HG02852 (cell line): ENCODE results near the gene CAMTA1.
"Not testable (repeated sequence)": the region's sequence is repeated elsewhere in the genome, so short reads cannot be mapped to it uniquely, and the experiment has no call there.

ENCODE experiments used
- ATAC-seq: cut with Tn5 transposase; IDR thresholded peaks from one replicate; pipeline ENCODE4 v1.9.1; 2021; ENCODE audit warnings: mild to moderate bottlenecking, moderate library complexity; ENCODE audit not compliant: unreplicated experiment

Gene CAMTA1

GRCh38 chr1:6810146-6810734, 25.0 kb downstream of the CAMTA1 start:
- not testable (repeated sequence) for ATAC-seq

DNA sequence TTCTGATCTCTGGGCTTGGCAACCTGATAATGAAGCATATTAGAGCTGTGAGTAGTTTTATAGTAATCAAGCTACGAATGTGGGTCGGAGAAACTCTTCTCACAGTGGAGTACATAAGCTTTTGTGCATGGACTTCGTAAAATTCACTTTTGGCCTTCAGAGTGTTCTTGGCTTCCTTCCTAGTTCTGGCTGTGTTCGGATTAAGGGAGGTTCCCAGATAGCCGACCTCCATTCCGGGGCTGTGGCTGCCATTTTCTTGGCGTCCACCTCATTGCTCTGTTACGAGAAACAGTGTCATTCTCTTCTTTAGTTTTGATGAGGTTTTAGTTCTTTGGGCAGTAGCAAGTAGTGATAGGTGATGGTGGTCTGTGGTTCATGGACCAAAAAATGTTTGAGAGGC, 26.3 kb downstream of the CAMTA1 start:
- ATAC-seq: no peak

DNA sequence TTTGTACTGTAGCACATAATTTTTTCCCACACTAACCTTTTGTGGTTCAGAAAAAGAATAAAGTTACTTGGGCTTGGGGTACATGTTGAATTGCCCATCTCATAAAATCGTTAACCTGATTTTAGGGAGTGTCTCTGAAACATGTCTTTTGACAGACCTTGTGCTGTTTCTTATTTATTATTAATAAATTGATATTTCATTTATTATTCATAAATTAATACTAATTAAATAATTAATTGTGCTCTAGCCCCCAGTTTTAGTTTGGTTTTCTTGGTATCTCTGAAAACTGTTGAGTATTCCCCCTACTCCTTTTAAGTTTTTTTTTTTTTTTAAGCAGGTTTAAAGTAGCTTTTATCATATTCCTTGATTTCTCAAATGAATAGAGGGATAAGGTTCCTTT, 27.9 kb downstream of the CAMTA1 start:
- ATAC-seq: no peak

GRCh38 chr1:6815726-6816125, 30.5 kb downstream of the CAMTA1 start:
- no peak for ATAC-seq

GRCh38 chr1:6819246-6820040, 34.2 kb downstream of the CAMTA1 start:
- no peak for ATAC-seq

DNA sequence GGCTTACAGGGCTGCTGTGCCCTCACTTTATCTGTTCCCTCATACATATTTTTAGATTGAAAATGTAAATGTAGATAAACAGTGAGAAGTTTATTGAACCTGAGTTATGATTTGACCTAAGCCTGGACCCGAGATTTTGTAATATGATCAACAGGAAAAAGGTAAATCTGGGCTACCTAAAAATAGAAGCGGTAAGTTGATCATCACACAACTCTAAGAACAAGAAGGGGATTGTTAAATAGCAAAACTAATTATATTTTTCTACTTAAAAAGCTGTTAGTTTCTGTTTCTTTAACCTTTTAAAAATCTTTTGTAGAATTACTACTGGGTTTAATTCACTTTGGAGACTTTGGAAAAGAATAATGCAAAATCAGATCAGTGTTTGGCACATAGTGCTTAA, 35.6 kb downstream of the CAMTA1 start:
- no peak for ATAC-seq

DNA sequence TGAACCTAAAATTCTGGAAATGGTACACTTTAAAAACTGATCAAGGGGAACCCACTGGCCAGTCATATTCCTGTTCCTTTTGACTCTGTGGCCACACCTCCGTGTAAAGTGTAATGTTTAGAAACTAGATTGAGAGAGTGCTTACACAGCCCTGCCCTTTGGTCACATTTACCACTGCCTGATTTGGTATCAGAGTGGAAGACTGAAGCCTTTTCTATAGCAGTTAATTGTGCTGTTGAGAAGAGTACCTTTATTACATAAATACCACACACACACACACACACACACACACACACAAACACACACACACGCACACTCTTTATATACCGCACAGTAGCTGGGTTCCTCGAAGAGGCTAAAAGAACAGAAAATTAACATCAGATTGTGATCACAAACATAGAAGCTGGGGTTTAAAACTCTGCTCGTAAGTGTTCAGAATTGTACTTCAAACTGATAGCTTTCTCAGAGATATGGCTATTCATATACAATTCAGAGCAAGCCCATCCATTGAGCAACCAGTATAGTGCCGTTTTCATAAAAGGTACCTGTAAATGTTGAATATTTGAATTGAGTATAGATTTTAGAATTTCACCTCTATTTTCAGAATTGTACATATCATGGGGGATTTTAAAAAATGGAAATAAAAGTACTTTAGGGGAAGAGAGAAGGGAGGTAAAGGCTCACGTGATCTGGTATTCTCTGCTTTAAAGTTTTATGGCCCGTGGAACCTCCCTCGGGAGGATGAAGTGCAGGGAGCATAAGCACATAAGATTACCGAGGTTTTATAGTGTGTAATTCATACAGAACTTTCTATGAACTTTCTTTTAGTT, 37.5 kb downstream of the CAMTA1 start:
- no peak for ATAC-seq

GRCh38 chr1:6823793-6824192, 38.5 kb downstream of the CAMTA1 start:
- no peak for ATAC-seq

GRCh38 chr1:6824665-6825368, 39.6 kb downstream of the CAMTA1 start:
- no peak for ATAC-seq

DNA sequence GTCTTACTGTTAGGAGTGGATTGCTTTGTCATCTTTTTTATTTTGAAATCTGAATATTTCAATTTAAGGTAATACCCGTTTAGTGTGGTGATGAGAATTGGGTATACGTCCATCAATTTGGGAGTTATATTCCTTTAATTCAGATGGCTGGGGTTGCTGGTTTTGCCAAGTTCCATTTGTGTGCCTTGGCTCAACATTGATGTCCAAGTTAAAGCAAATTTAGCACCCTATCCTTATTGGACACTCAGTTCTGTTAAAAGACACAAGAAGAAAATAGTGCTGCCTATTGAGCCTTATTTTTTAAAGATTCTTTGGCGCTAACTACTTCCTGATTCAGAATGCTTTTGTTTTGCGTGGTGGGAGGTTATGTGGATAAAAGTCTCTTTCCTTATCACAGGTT, 40.6 kb downstream of the CAMTA1 start:
- no peak for ATAC-seq

- ATAC-seq: no peak
These were observed 41.8 kb downstream of the CAMTA1 start for GRCh38 chr1:6827079-6827478.

DNA sequence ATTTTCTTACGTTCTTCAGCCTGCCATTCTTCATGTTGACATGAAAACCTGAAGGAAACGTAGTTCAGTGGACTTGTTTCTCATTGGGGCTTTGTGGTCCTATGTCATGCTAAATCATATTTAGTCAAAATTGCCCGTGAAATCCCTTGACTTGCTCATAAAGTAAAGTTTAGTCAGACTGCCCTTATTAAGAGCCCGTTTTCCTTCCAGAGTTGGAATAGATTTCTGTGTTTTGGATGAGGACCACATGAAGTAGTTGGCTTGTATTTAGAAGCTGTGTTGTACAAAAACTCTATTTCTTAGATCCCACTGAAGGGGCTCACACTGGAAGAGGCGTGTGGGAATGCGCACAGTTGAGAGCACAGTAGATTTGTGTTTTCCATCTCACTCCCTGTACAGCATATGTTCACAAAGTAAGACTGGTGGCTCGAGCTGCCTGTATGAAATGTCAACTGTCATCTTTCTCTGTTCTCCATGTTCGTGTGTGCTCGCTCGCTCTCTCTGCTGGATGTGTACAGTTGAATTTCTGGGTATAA, 42.4 kb downstream of the CAMTA1 start:
- ATAC-seq: no peak

DNA sequence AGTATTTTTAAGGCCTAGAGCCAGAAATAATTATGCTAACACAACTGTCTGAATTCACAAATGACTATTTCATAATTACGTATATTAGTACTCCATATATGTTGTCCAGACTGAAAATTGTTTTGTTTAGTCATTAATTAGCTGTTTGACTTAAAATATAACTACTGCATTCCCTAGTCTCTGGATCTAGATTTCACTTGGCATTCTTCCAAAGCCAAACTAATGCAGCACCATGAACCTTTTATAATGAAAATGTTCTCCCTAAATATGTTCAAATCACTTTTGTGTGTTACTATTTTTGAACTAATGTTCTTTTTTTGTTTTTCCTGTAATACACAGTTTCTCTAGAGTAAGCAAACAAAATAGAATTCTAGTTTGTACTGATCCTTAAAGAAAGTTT, 46.1 kb downstream of the CAMTA1 start:
- no peak for ATAC-seq

- not testable (repeated sequence) for ATAC-seq
These were observed 46.8 kb downstream of the CAMTA1 start for GRCh38 chr1:6832006-6832405.

GRCh38 chr1:6832531-6833188, 47.4 kb downstream of the CAMTA1 start:
- ATAC-seq: no peak

GRCh38 chr1:6833804-6834203, 48.5 kb downstream of the CAMTA1 start:
- no peak for ATAC-seq

DNA sequence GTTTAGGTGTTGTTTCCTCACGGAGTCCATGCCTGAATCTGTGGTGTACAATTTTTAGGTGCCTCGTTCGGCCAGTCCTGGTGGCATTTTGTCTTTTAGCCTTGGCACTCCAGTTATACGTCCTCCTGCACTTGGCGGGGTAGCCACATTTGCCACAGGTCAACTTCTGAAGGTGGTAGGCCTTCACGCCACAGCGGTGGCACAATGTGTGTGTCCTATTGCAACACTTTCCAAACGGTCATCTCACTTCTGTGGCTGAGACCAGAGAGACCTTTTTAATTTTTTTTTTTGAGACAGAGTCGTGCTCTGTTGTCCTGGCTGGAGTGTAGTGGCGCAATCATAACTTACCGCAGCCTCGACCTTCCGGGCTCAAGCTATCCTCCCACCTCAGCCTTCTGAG, 49.1 kb downstream of the CAMTA1 start:
- ATAC-seq: no peak

- no peak for ATAC-seq
These were observed 49.9 kb downstream of the CAMTA1 start for GRCh38 chr1:6835139-6835538.

- no peak for ATAC-seq
These were observed 57.0 kb downstream of the CAMTA1 start for GRCh38 chr1:6842301-6842700.

- ATAC-seq: not testable (repeated sequence)
These were observed 60.5 kb downstream of the CAMTA1 start for GRCh38 chr1:6845786-6846185.
